Measurements from ENCODE around the gene RGS5.

DNA sequence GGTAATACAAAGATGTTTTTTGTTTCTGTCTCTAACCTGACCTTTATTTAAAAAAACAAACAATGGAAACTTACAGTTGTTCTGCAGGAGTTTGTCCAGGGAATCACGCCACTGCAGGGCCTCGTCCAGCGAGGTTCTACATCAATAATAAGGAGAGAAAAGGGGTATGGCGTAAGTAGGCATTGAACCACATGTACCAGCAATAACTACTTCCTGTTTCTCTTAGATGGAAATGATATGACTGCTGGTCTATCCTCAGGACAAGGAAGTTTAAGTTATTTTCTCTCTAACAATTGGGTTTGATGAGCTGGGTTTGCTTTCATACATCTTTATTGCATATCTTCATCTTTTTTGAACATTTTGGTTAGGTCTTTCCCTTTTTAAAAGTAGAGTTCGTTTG lies 40.9 kb downstream of the RGS5 start:
- TF ChIP-seq EZH2 (optimal IDR thresholded peaks at IDR 0.05; ENCODE audit: low read depth, low read length) (no peak), EZH2phosphoT487 (IDR thresholded peaks at IDR 0.05; ENCODE audit: low read length) (no peak)
- TF ChIP-seq, protein P1, sequence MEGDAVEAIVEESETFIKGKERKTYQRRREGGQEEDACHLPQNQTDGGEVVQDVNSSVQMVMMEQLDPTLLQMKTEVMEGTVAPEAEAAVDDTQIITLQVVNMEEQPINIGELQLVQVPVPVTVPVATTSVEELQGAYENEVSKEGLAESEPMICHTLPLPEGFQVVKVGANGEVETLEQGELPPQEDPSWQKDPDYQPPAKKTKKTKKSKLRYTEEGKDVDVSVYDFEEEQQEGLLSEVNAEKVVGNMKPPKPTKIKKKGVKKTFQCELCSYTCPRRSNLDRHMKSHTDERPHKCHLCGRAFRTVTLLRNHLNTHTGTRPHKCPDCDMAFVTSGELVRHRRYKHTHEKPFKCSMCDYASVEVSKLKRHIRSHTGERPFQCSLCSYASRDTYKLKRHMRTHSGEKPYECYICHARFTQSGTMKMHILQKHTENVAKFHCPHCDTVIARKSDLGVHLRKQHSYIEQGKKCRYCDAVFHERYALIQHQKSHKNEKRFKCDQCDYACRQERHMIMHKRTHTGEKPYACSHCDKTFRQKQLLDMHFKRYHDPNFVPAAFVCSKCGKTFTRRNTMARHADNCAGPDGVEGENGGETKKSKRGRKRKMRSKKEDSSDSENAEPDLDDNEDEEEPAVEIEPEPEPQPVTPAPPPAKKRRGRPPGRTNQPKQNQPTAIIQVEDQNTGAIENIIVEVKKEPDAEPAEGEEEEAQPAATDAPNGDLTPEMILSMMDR (IDR thresholded peaks at IDR 0.05; ENCODE audit: low read length): no peak
